Upper lobe of left lung (tissue), 6 donors: ENCODE results near the gene COL6A5. TPM values are rescaled to one million over a fixed set of nuclear protein-coding genes. Genes with fewer than 3 reads are reported as not detected.
"Not testable (repeated sequence)": the region's sequence is repeated elsewhere in the genome, so short reads cannot be mapped to it uniquely, and the experiment has no call there.

Experiments used
- ATAC-seq, 2 donors: fragments of 200-7000 bp; cut with Tn5 transposase; one replicate each; pipeline ENCODE4 v1.9.1; 2022; ENCODE audit warnings: mild to moderate bottlenecking in 2 of 2, moderate library complexity in 2 of 2; ENCODE audit not compliant: low FRiP score in 2 of 2
- DNase-seq, 2 donors: peaks; one replicate each; pipeline ENCODE4 v3.0.0-alpha.2; 2019 to 2020
- H3K27ac ChIP-seq, 4 donors: fragments of 200-600 bp; sonication (generic); one replicate each; pipeline ENCODE4 v1.5.1; 2016 to 2019
- H3K27me3 ChIP-seq, 4 donors: fragments of 200-600 bp; sonication (generic); one replicate each; pipeline ENCODE4 v1.5.1; 2017 to 2019
- H3K36me3 ChIP-seq, 4 donors: fragments of 200-600 bp; sonication (generic); one replicate each; pipeline ENCODE4 v1.5.1; 2016 to 2019
- H3K4me1 ChIP-seq, 4 donors: fragments of 200-600 bp; sonication (generic); one replicate each; pipeline ENCODE4 v1.5.1; 2018 to 2019
- H3K4me3 ChIP-seq, 4 donors: fragments of 200-600 bp; sonication (generic); one replicate each; pipeline ENCODE4 v1.5.1; 2017 to 2019; ENCODE audit warnings: mild to moderate bottlenecking in 2 of 4, moderate library complexity in 1 of 4
- H3K9me3 ChIP-seq, 4 donors: fragments of 200-600 bp; sonication (generic); one replicate each; pipeline ENCODE4 v1.5.1; 2018 to 2019
- EP300 ChIP-seq, 4 donors: sonication (generic); formaldehyde crosslinking; IDR thresholded peaks; one replicate each; pipeline ENCODE4 v1.5.1; 2017; ENCODE audit warnings: antibody characterized with exemption in 4 of 4, control low read depth in 2 of 4
- POLR2A ChIP-seq, 4 donors: fragments of 450-650 bp; IDR thresholded peaks; one replicate each; pipeline ENCODE4 v1.5.1; 2016 to 2017; ENCODE audit warnings: antibody characterized with exemption in 4 of 4, mild to moderate bottlenecking in 2 of 4
- POLR2AphosphoS5 ChIP-seq, 2 donors: sonication (generic); formaldehyde crosslinking; IDR thresholded peaks; one replicate each; pipeline ENCODE4 v1.5.1; 2017; ENCODE audit warnings: antibody characterized with exemption in 2 of 2
- WGBS, 2 donors: methylation state at CpG; one replicate each; pipeline ENCODE4 v1.1.5; 2017 to 2018; 5-methylcytosine and 5-hydroxymethylcytosine counted together
- total RNA-seq, 6 donors: library from RNA; depleted of rRNA in 4 of 6; stranded (reverse); fragments of >200 nt in 4 of 6; gene quantifications; one replicate each; pipeline versions ENCODE4 v1.1.0 to v1.2.1, GENCODE V29; 2016 to 2021
- TF ChIP-seq, protein P1 (sequence below), 6 experiments: fragments of 450-650 bp in 4 of 6; fragments of 200-600 bp in 2 of 6; sonication (generic) in 2 of 6; IDR thresholded peaks; one replicate each; pipeline ENCODE4 v1.5.1; 2016 to 2019; ENCODE audit warnings: antibody characterized with exemption in 6 of 6
- donor health status: DM: no; HTN: no; CAD: no; lungs with moderate emphysema.
- donor health status: DM: no; HTN: yes; CAD: no; lungs with severe emphysema.

Gene COL6A5
- total RNA-seq, 6 donors from 2014 or later = 1.7 to 6.1 (median 3.9) TPM

DNA sequence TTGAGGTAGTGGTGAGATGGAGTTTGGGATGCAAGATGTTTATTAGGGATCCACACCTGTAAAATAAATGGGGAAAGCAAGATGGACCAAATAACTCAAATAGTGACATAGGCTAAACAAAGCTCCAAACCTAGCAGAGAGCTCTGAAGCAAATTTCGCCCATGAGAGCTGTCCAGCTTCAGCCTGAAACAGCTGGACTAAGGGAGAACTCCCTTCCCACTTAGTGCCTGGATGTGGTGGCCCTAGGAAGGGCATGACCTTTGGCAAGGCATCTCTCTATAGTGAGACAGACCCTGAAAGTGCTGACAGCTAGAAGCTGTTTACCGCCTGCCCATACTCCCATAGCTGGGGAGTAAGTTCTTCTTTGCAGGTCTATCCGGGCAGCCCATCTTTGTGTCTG lies 48.1 kb downstream of the COL6A5 start:
- H3K27me3 ChIP-seq = no peaks in the 10 kb centered on the region
- H3K36me3 ChIP-seq = no peaks in the 10 kb centered on the region
- WGBS, 2 donors = 77 to 92% methylated on average over 2 to 3 of the region's 3 CpGs
- H3K27ac ChIP-seq = no peak overlapping the region
- no peaks in the 10 kb centered on the region for H3K4me1 ChIP-seq
- DNase-seq (no peak), ATAC-seq (no peak)
- H3K9me3 ChIP-seq = no peaks in the 10 kb centered on the region
- no peak overlapping the region for H3K4me3 ChIP-seq
- TF ChIP-seq, protein P1, sequence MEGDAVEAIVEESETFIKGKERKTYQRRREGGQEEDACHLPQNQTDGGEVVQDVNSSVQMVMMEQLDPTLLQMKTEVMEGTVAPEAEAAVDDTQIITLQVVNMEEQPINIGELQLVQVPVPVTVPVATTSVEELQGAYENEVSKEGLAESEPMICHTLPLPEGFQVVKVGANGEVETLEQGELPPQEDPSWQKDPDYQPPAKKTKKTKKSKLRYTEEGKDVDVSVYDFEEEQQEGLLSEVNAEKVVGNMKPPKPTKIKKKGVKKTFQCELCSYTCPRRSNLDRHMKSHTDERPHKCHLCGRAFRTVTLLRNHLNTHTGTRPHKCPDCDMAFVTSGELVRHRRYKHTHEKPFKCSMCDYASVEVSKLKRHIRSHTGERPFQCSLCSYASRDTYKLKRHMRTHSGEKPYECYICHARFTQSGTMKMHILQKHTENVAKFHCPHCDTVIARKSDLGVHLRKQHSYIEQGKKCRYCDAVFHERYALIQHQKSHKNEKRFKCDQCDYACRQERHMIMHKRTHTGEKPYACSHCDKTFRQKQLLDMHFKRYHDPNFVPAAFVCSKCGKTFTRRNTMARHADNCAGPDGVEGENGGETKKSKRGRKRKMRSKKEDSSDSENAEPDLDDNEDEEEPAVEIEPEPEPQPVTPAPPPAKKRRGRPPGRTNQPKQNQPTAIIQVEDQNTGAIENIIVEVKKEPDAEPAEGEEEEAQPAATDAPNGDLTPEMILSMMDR (IDR thresholded peaks at IDR 0.05) = no peak
- no peak for TF ChIP-seq POLR2AphosphoS5 (IDR thresholded peaks at IDR 0.05)
- no peak for TF ChIP-seq POLR2A (IDR thresholded peaks at IDR 0.05)
- no peak for TF ChIP-seq EP300 (IDR thresholded peaks at IDR 0.05)

DNA sequence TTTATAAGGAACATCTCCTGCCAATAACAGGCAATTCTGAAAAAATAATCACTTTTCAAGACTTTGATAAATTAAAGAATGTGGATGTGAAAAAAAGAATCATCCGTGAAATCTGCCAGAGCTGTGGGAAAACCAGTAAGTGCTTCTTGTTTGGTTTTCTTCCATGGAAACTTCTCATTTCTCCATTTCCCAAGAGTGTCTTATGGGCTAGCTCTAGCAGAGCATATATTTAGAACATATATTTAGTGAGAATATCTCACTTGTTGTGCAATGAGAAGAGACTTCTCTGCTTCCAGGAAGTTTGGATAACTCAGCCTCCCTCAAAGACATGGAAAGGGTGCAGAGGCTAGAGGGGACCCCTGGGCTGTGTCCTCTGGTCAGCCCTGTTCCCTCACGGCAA lies 49.9 kb downstream of the COL6A5 start:
- no peak overlapping the region for H3K4me3 ChIP-seq
- 64 to 71% methylated on average over 2 of the region's 2 CpGs for WGBS, 2 donors
- TF ChIP-seq, protein P1 (IDR thresholded peaks at IDR 0.05) = no peak
- no peak for TF ChIP-seq POLR2A (IDR thresholded peaks at IDR 0.05)
- TF ChIP-seq POLR2AphosphoS5 (IDR thresholded peaks at IDR 0.05) = no peak
- no peak for TF ChIP-seq EP300 (IDR thresholded peaks at IDR 0.05)
- H3K9me3 ChIP-seq = no peaks in the 10 kb centered on the region
- no peaks in the 10 kb centered on the region for H3K27me3 ChIP-seq
- H3K27ac ChIP-seq = no peak overlapping the region
- H3K36me3 ChIP-seq = no peaks in the 10 kb centered on the region
- ATAC-seq (no peak), DNase-seq (no peak)
- no peaks in the 10 kb centered on the region for H3K4me1 ChIP-seq

DNA sequence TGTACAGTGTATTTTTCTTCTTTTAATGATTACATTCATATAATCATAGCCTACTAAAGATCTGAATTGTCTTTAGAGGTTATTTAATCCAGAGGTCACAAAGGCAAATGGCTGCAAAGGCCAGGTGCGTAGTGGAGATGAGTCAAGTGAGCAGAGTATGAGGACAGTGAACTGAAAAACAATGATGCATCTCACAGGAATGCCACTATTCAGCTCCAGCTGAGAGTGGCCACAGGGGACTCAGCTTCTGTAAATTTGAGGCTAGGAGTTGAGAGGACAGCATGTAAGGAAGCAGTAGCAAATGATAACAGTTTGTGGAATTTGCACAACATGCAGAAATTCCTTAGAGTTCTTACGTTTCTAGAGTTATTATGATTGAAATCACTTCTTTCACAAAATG lies 50.4 kb downstream of the COL6A5 start:
- 69 to 78% methylated on average over 2 of the region's 2 CpGs for WGBS, 2 donors
- DNase-seq (no peak), ATAC-seq (no peak)
- no peaks in the 10 kb centered on the region for H3K4me1 ChIP-seq
- no peak overlapping the region for H3K4me3 ChIP-seq
- no peak overlapping the region for H3K27ac ChIP-seq
- H3K27me3 ChIP-seq = no peaks in the 10 kb centered on the region
- H3K36me3 ChIP-seq = no peaks in the 10 kb centered on the region
- TF ChIP-seq POLR2AphosphoS5 (IDR thresholded peaks at IDR 0.05) = no peak
- TF ChIP-seq, protein P1 (IDR thresholded peaks at IDR 0.05) = no peak
- no peak for TF ChIP-seq POLR2A (IDR thresholded peaks at IDR 0.05)
- TF ChIP-seq EP300 (IDR thresholded peaks at IDR 0.05) = no peak
- no peaks in the 10 kb centered on the region for H3K9me3 ChIP-seq

DNA sequence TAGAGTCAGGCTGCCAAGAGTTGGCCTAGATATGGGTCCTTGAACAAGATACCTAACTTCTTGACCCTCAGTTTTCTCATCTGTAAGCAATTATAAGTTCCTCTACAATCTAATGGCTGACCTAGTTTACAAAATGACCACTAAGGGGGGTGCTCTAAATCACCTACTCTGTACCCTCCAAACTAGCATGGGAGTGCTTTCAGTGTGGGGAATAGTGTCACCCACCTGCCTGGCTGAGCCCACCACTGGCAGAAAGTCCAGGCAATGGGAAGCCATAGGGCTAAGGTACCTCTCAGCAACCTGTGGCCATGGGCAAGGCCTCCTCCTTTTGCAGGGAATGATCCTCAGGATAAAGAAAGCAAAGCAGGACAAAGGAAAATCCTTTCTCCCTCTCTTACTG lies 58.9 kb downstream of the COL6A5 start:
- no peak overlapping the region for H3K27ac ChIP-seq
- peaks cover 0 to 3% (median 0%) of the 10 kb centered on the region in 4 donors for H3K9me3 ChIP-seq
- TF ChIP-seq, protein P1 (IDR thresholded peaks at IDR 0.05) = no peak
- TF ChIP-seq POLR2AphosphoS5 (IDR thresholded peaks at IDR 0.05) = no peak
- no peak for TF ChIP-seq EP300 (IDR thresholded peaks at IDR 0.05)
- no peak for TF ChIP-seq POLR2A (IDR thresholded peaks at IDR 0.05)
- H3K4me1 ChIP-seq = no peaks in the 10 kb centered on the region
- no peaks in the 10 kb centered on the region for H3K36me3 ChIP-seq
- no peak overlapping the region for H3K4me3 ChIP-seq
- ATAC-seq = no peak
- DNase-seq = no peak
- no peaks in the 10 kb centered on the region for H3K27me3 ChIP-seq

DNA sequence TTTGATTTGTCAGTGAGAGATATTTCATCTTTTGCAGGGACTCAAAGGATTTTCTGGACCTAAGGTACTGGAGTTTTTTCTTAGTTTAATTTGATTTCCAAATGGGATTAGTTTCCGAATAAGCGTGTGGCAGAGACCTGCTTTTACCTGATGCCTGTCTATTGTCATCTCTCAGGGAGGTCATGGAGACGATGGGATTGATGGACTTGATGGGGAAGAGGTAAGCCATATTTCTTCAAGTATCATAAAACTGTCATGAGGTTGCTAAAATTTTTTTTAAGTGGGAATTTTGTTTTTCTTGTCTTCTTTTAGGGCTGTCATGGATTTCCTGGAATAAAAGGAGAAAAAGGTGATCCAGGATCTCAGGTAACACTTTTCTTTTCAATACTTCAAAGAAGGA lies 60.5 kb downstream of the COL6A5 start:
- WGBS, 2 donors = 67 to 68% methylated on average over 3 of the region's 3 CpGs
- H3K4me1 ChIP-seq = no peaks in the 10 kb centered on the region
- H3K36me3 ChIP-seq = no peaks in the 10 kb centered on the region
- ATAC-seq (no peak), DNase-seq (no peak)
- no peak overlapping the region for H3K4me3 ChIP-seq
- no peak overlapping the region for H3K27ac ChIP-seq
- H3K9me3 ChIP-seq = peaks cover 0 to 3% (median 0%) of the 10 kb centered on the region in 4 donors
- TF ChIP-seq POLR2AphosphoS5 (IDR thresholded peaks at IDR 0.05) (no peak), POLR2A (IDR thresholded peaks at IDR 0.05) (no peak), EP300 (IDR thresholded peaks at IDR 0.05) (no peak)
- TF ChIP-seq, protein P1 (IDR thresholded peaks at IDR 0.05) = no peak
- no peaks in the 10 kb centered on the region for H3K27me3 ChIP-seq

DNA sequence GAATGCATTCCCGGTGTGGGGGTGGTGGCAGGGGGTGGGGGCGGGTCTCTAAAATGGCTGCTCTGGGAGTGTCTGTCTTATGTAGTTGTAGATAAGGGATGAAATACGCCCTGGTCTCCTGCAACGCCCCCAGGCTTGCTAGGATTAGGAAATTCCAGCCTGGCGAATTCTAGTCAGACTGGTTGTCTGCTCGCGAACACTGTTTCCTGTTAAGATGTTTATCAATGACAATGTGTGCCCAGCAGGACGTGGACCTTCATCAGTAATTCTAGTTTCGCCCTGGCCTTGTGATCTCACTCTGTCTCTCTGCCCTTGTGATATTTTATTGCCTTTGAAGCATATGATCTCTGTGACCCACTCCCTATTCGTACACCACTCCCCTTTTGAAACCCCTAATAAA lies 62.8 kb downstream of the COL6A5 start:
- H3K36me3 ChIP-seq, DNase-seq, H3K9me3 ChIP-seq, H3K4me3 ChIP-seq, ATAC-seq, H3K27ac ChIP-seq, H3K27me3 ChIP-seq, H3K4me1 ChIP-seq: not testable (repeated sequence)
- WGBS, 2 donors = 73 to 77% methylated on average over 10 of the region's 10 CpGs
